ENCODE measurements around the gene RGS10. TPM values are rescaled to one million over a fixed set of nuclear protein-coding genes. Genes with fewer than 3 reads are reported as not detected.

The RGS10 gene
- total and polyA plus RNA-seq, 2 of the 8 experiments (the other 6 are each of a cell fraction or from before 2014, with no cell fraction given), result 5.5 to 13.1 TPM

DNA sequence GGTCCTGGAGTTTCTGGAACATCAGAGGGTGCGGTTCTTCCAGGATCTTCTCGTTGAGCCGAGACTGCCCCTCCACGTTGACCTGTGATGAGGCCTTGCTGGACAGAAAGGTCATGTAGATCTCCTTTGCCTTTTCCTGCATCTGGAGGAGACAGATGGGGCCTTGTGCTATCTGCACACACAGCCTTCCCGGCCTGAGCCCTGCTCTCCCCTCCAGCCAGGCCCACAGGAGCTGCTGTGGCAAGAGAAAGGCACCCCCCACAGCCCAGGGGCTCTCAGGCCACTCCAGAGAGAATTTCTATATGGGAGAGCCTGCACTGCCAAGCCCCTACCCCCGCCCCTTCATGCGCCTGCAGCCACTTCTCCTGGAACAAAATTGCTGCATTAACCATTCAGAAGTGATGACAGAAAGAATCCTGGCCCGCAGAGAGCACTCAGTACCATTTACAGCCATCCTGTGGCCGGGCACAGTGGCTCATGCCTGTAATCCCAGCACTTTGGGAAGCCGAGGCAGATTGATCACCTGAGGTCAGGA lies 26.9 kb downstream of the RGS10 start:
- Histone ChIP-seq H4K5ac (ENCODE audit: insufficient read length, low read depth, low read length) (no peak overlapping the region), H2BK5ac (ENCODE audit: low read depth, low read length) (no peak overlapping the region), H3K79me2 (ENCODE audit: control insufficient read depth in 1 of 2, insufficient read depth in 2 of 2, low read length in 2 of 2) (no peaks in the 10 kb centered on the region), H3K56ac (replicated peaks; ENCODE audit: insufficient read length, low read depth, low read length) (no peak overlapping the region), H4K20me1 (replicated peaks in 1 of 2; ENCODE audit: control insufficient read depth in 1 of 2, insufficient read depth in 2 of 2, low read length in 2 of 2) (no peaks in the 10 kb centered on the region), H3K4ac (replicated peaks; ENCODE audit: insufficient read length, low read depth, low read length) (no peak overlapping the region), H2BK120ac (replicated peaks; ENCODE audit: low read depth, low read length) (no peak overlapping the region), H3K23me2 (ENCODE audit: low read depth, low read length) (no peaks in the 10 kb centered on the region), H3K14ac (ENCODE audit: insufficient read length) (no peak overlapping the region), H3K18ac (ENCODE audit: extremely low read depth, low read length) (no peak overlapping the region), H2AFZ (ENCODE audit: low read length) (no peak overlapping the region), H4K8ac (ENCODE audit: extremely low read depth, insufficient read depth, low read length) (no peak overlapping the region), H3K79me1 (ENCODE audit: low read depth, low read length) (no peaks in the 10 kb centered on the region), H4K91ac (replicated peaks; ENCODE audit: insufficient read length, low read length) (no peak overlapping the region), H2AK5ac (ENCODE audit: low read depth, low read length) (no peak overlapping the region), H3K23ac (ENCODE audit: insufficient read length) (no peak overlapping the region), H3K4me1 (replicated peaks in 1 of 4; ENCODE audit: control insufficient read depth in 3 of 4, insufficient read depth in 4 of 4, low read length in 3 of 4) (peaks cover 0 to 8% (median 3%) of the 10 kb centered on the region in 4 experiments; a peak in 3 of 7 replicates), H3K27me3 (replicated peaks in 1 of 4; ENCODE audit: control insufficient read depth in 3 of 4, extremely low read depth in 1 of 4, insufficient read depth in 3 of 4, low read length in 3 of 4) (no peaks in the 10 kb centered on the region; a peak in 1 of 7 replicates), H3K27ac (ENCODE audit: low read depth, low read length) (no peak overlapping the region), H3K9ac (replicated peaks in 1 of 4; ENCODE audit: extremely low read depth in 1 of 4, low read depth in 3 of 4, low read length in 3 of 4) (no peak overlapping the region), H2BK20ac (ENCODE audit: low read length) (no peak overlapping the region), H3K4me2 (ENCODE audit: insufficient read depth in 1 of 2, low read depth in 2 of 2, low read length in 2 of 2) (no peak overlapping the region), H3K36me3 (ENCODE audit: control insufficient read depth in 2 of 4, insufficient read depth in 4 of 4, low read length in 3 of 4) (no peaks in the 10 kb centered on the region), H3K4me3 (ENCODE audit: extremely low read depth in 1 of 4, insufficient read depth in 2 of 4, low read depth in 3 of 4, low read length in 4 of 4) (no peak overlapping the region), H3K9me3 (ENCODE audit: insufficient read depth in 2 of 2, low read depth in 1 of 2, low read length in 1 of 2) (no peaks in the 10 kb centered on the region), H2BK12ac (ENCODE audit: low read depth, low read length) (no peak overlapping the region), H2BK15ac (ENCODE audit: low read length) (no peak overlapping the region)
- ChIA-PET POLR2A (ENCODE audit: partially characterized antibody) (no interaction called here), CTCF (ENCODE audit: partially characterized antibody) (interaction anchor here (1.0 kb wide), 1 partner anchor 25 kb away, joined by 3 read pairs; no protein-coding TSS in a partner anchor)
- FAIRE-seq, result no peak
- 93% methylated on average over 10 of the region's 10 CpGs; no CpG with 5 or more reads in 1 of the 2 experiments for WGBS, 2 experiments (ENCODE audit: extremely low coverage in 1 of 2, insufficient coverage in 1 of 2, insufficient read length in 1 of 2, insufficient replicate concordance in 2 of 2, low coverage in 1 of 2, low lambda C conversion rate in 2 of 2, missing lambda C conversion rate in 1 of 2)
- no peak for DNase-seq (ENCODE audit: low read depth in 1 of 2, low spot score in 2 of 2)
- no peak for TF ChIP-seq RFX5 (IDR thresholded peaks at IDR 0.05; ENCODE audit: borderline replicate concordance, low read depth, low read length)
- TF ChIP-seq, protein P1, sequence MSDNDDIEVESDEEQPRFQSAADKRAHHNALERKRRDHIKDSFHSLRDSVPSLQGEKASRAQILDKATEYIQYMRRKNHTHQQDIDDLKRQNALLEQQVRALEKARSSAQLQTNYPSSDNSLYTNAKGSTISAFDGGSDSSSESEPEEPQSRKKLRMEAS (IDR thresholded peaks at IDR 0.05), result no peak
- no peak for TF ChIP-seq TAF7 (optimal IDR thresholded peaks at IDR 0.05; ENCODE audit: borderline replicate concordance, low read depth, low read length)
- no peak for TF ChIP-seq EP300 (IDR thresholded peaks at IDR 0.05; ENCODE audit: borderline replicate concordance in 1 of 2, low read depth in 2 of 2, low read length in 2 of 2)
- no peak for TF ChIP-seq FOSL1 (IDR thresholded peaks at IDR 0.05; ENCODE audit: insufficient read depth, low read depth, low read length)
- TF ChIP-seq SAP30 (IDR thresholded peaks at IDR 0.05; ENCODE audit: insufficient read depth, insufficient replicate concordance, low read length), result no peak
- no peak for TF ChIP-seq TAF1 (IDR thresholded peaks at IDR 0.05; ENCODE audit: low read depth, low read length)
- TF ChIP-seq KDM5A (IDR thresholded peaks at IDR 0.05; ENCODE audit: low read length), result no peak
- no peak for TF ChIP-seq JUN (IDR thresholded peaks at IDR 0.05; ENCODE audit: low read depth, low read length)
- no peak for TF ChIP-seq HDAC2 (IDR thresholded peaks at IDR 0.05; ENCODE audit: borderline replicate concordance in 1 of 2, low read depth in 2 of 2, low read length in 2 of 2)
- no peak for TF ChIP-seq SIRT6 (IDR thresholded peaks at IDR 0.05; ENCODE audit: low read length)
- TF ChIP-seq MAFK (IDR thresholded peaks at IDR 0.05; ENCODE audit: low read depth, low read length), result no peak
- no peak for TF ChIP-seq NANOG (IDR thresholded peaks at IDR 0.05; ENCODE audit: insufficient read depth, low read depth, low read length, poor library complexity, severe bottlenecking)

Data from H1 (cell line).